Astrocyte (in vitro differentiated cells and primary cell): Measurements from ENCODE around the gene WSCD2. TPM values are rescaled to one million over a fixed set of nuclear protein-coding genes. Genes with fewer than 3 reads are reported as not detected.

Experiments
- DNase-seq: peaks from one replicate; pipeline ENCODE4 v3.0.0-alpha.2; 2010; ENCODE audit warnings: low read depth
- FAIRE-seq: peaks from 2 replicates; lab custom pipeline; 2011; peaks lifted over from hg19 to GRCh38; lab: Jason Lieb, UNC
- H2AFZ ChIP-seq: 2 replicates; pipeline ENCODE4 v1.6.0; 2012; ENCODE audit warnings: low read depth, low read length, inconsistent platforms
- H3K27ac ChIP-seq: 2 replicates; pipeline ENCODE4 v1.5.1; 2011; ENCODE audit warnings: low read depth, low read length, inconsistent platforms
- H3K27me3 ChIP-seq: 2 replicates; pipeline ENCODE4 v1.6.0; 2011; ENCODE audit warnings: low read length, inconsistent platforms; ENCODE audit not compliant: insufficient read depth
- H3K36me3 ChIP-seq: 2 replicates; pipeline ENCODE4 v1.5.1; 2011; ENCODE audit warnings: low read length, inconsistent platforms; ENCODE audit not compliant: insufficient read depth
- H3K4me1 ChIP-seq: 2 replicates; pipeline ENCODE4 v1.5.1; 2011; ENCODE audit warnings: low read length, inconsistent platforms; ENCODE audit not compliant: insufficient read depth
- H3K4me2 ChIP-seq: 2 replicates; pipeline ENCODE4 v1.6.0; 2012; ENCODE audit warnings: low read length, inconsistent platforms
- H3K4me3 ChIP-seq: 2 replicates; pipeline ENCODE4 v1.5.1; 2011; ENCODE audit warnings: low read depth, mild to moderate bottlenecking, low read length, inconsistent platforms; ENCODE audit not compliant: insufficient read depth
- H3K79me2 ChIP-seq: 2 replicates; pipeline ENCODE4 v1.6.0; 2012; ENCODE audit warnings: mild to moderate bottlenecking, low read length, inconsistent platforms; ENCODE audit not compliant: insufficient read depth
- H3K9ac ChIP-seq: 2 replicates; pipeline ENCODE4 v1.6.0; 2012; ENCODE audit warnings: mild to moderate bottlenecking, low read length, inconsistent platforms
- H3K9me3 ChIP-seq: 2 replicates; pipeline ENCODE4 v1.5.1; 2012; ENCODE audit warnings: low read depth, mild to moderate bottlenecking, low read length, inconsistent platforms; ENCODE audit not compliant: insufficient read depth
- H4K20me1 ChIP-seq: 2 replicates; pipeline ENCODE4 v1.6.0; 2012; ENCODE audit warnings: low read length, inconsistent platforms; ENCODE audit not compliant: insufficient read depth
- H3K27ac Mint-ChIP-seq: one replicate; pipeline ENCODE4 v1.8.0; 2021; ENCODE audit warnings: mild to moderate bottlenecking, mixed read lengths; ENCODE audit not compliant: unreplicated experiment
- H3K27me3 Mint-ChIP-seq: one replicate; pipeline ENCODE4 v1.8.0; 2021; ENCODE audit warnings: low read depth, mixed read lengths; ENCODE audit not compliant: unreplicated experiment
- H3K36me3 Mint-ChIP-seq: one replicate; pipeline ENCODE4 v1.8.0; 2021; ENCODE audit warnings: low read depth, mixed read lengths; ENCODE audit not compliant: unreplicated experiment
- H3K4me1 Mint-ChIP-seq: one replicate; pipeline ENCODE4 v1.8.0; 2021; ENCODE audit warnings: low read depth, mixed read lengths; ENCODE audit not compliant: unreplicated experiment
- H3K4me3 Mint-ChIP-seq: one replicate; pipeline ENCODE4 v1.8.0; 2021; ENCODE audit warnings: mild to moderate bottlenecking, moderate library complexity, mixed read lengths; ENCODE audit not compliant: unreplicated experiment
- H3K9me3 Mint-ChIP-seq: one replicate; pipeline ENCODE4 v1.8.0; 2021; ENCODE audit warnings: mild to moderate bottlenecking, mixed read lengths; ENCODE audit not compliant: unreplicated experiment
- CTCF ChIP-seq: IDR thresholded peaks from 2 replicates; pipeline ENCODE4 v1.5.1; 2011; ENCODE audit warnings: low read depth, mild to moderate bottlenecking, inconsistent platforms, low read length, moderate library complexity; ENCODE audit not compliant: insufficient read depth
- EZH2 ChIP-seq: IDR thresholded peaks from 2 replicates; pipeline ENCODE4 v1.6.1; 2012; ENCODE audit warnings: mild to moderate bottlenecking, low read length, inconsistent platforms; ENCODE audit not compliant: insufficient read depth
- total RNA-seq: library from RNA; stranded (reverse); gene quantifications from 2 replicates; pipeline ENCODE4 v1.2.1, GENCODE V29; 2021

WSCD2 gene
- total RNA-seq, 1 donor from 2014 or later = 0.11 TPM

- Histone ChIP-seq H3K4me1 (no peaks in the 10 kb centered on the region), H3K79me2 (no peaks in the 10 kb centered on the region), H3K27me3 (no peaks in the 10 kb centered on the region), H3K4me3 (no peak overlapping the region), H3K36me3 (no peaks in the 10 kb centered on the region), H3K9me3 (no peaks in the 10 kb centered on the region), H2AFZ (no peak overlapping the region), H3K4me2 (no peak overlapping the region), H3K27ac (no peak overlapping the region), H4K20me1 (no peaks in the 10 kb centered on the region), H3K9ac (no peak overlapping the region)
- TF ChIP-seq EZH2 = no peak
- TF ChIP-seq CTCF = no peak
- Mint-ChIP-seq H3K27ac (no peak overlapping the region), H3K9me3 (no peaks in the 10 kb centered on the region), H3K4me3 (no peak overlapping the region), H3K36me3 (no peaks in the 10 kb centered on the region), H3K4me1 (no peaks in the 10 kb centered on the region), H3K27me3 (peaks cover 37% of the 10 kb centered on the region)
- FAIRE-seq = no peak
- DNase-seq = no peak
Observed at GRCh38 chr12:108148521-108149074, 19.5 kb downstream of the WSCD2 start.

GRCh38 chr12:108150436-108150835 is 21.3 kb downstream of the WSCD2 start:
- DNase-seq = no peak
- no peak for FAIRE-seq
- no peak overlapping the region for H3K4me2 ChIP-seq
- Mint-ChIP-seq H3K27me3 (peaks cover 42% of the 10 kb centered on the region), H3K9me3 (no peaks in the 10 kb centered on the region), H3K27ac (no peak overlapping the region), H3K4me3 (no peak overlapping the region), H3K36me3 (no peaks in the 10 kb centered on the region), H3K4me1 (no peaks in the 10 kb centered on the region)
- no peak overlapping the region for H2AFZ ChIP-seq
- H3K36me3 ChIP-seq = no peaks in the 10 kb centered on the region
- H3K9me3 ChIP-seq = no peaks in the 10 kb centered on the region
- no peaks in the 10 kb centered on the region for H3K4me1 ChIP-seq
- H3K79me2 ChIP-seq = no peaks in the 10 kb centered on the region
- no peak overlapping the region for H3K27ac ChIP-seq
- no peaks in the 10 kb centered on the region for H4K20me1 ChIP-seq
- no peak overlapping the region for H3K9ac ChIP-seq
- no peaks in the 10 kb centered on the region for H3K27me3 ChIP-seq
- H3K4me3 ChIP-seq = no peak overlapping the region
- no peak for TF ChIP-seq CTCF
- no peak for TF ChIP-seq EZH2

GRCh38 chr12:108151533-108152169 is 22.6 kb downstream of the WSCD2 start:
- no peak overlapping the region for H3K27ac Mint-ChIP-seq
- H2AFZ ChIP-seq = no peak overlapping the region
- H3K27me3 Mint-ChIP-seq = peaks cover 38% of the 10 kb centered on the region
- no peaks in the 10 kb centered on the region for H4K20me1 ChIP-seq
- H3K4me1 ChIP-seq = no peaks in the 10 kb centered on the region
- TF ChIP-seq CTCF = no peak
- no peak for TF ChIP-seq EZH2
- no peak overlapping the region for H3K9ac ChIP-seq
- no peaks in the 10 kb centered on the region for H3K36me3 ChIP-seq
- H3K27ac ChIP-seq = no peak overlapping the region
- H3K4me2 ChIP-seq = no peak overlapping the region
- DNase-seq (no peak), FAIRE-seq (no peak)
- H3K79me2 ChIP-seq = no peaks in the 10 kb centered on the region
- no peaks in the 10 kb centered on the region for H3K27me3 ChIP-seq
- no peak overlapping the region for H3K4me3 ChIP-seq
- H3K4me3 Mint-ChIP-seq = no peak overlapping the region
- no peaks in the 10 kb centered on the region for H3K4me1 Mint-ChIP-seq
- H3K9me3 ChIP-seq = no peaks in the 10 kb centered on the region
- no peaks in the 10 kb centered on the region for H3K36me3 Mint-ChIP-seq
- H3K9me3 Mint-ChIP-seq = no peaks in the 10 kb centered on the region
